Measurements from ENCODE around the gene TRABD2A.
"Not testable (repeated sequence)": the region's sequence is repeated elsewhere in the genome, so short reads cannot be mapped to it uniquely, and the experiment has no call there.

Gene TRABD2A

GRCh38 chr2:84880645-84881521 is at the start of gene TRABD2A:
TRABD2A (minus strand) TSS chr2:84881084; CDS start chr2:84881039, 45 bp downstream.
- DNase-seq (ENCODE audit: low read depth) = peak; percentile 55

GRCh38 chr2:84927275-84927627 is 46.4 kb upstream of the TRABD2A start:
- no peak for DNase-seq (ENCODE audit: low read depth)

GRCh38 chr2:84925724-84926376 is 45.0 kb upstream of the TRABD2A start:
- DNase-seq (ENCODE audit: low read depth) = peak; percentile 91

GRCh38 chr2:84925336-84925723 is 44.4 kb upstream of the TRABD2A start:
- DNase-seq (ENCODE audit: low read depth) = no peak

GRCh38 chr2:84924173-84925106 is 43.6 kb upstream of the TRABD2A start:
- peak; percentile 49 for DNase-seq (ENCODE audit: low read depth)

GRCh38 chr2:84923009-84923408 is 42.1 kb upstream of the TRABD2A start:
- no peak for DNase-seq (ENCODE audit: low read depth)

- DNase-seq (ENCODE audit: low read depth) = no peak
These were observed 39.1 kb upstream of the TRABD2A start for GRCh38 chr2:84919885-84920580.

GRCh38 chr2:84918430-84918829 is 37.5 kb upstream of the TRABD2A start:
- DNase-seq (ENCODE audit: low read depth) = no peak

- DNase-seq (ENCODE audit: low read depth) = not testable (repeated sequence)
These were observed 36.9 kb upstream of the TRABD2A start for GRCh38 chr2:84917821-84918220.

- not testable (repeated sequence) for DNase-seq (ENCODE audit: low read depth)
These were observed 34.8 kb upstream of the TRABD2A start for GRCh38 chr2:84915675-84916074.

- no peak for DNase-seq (ENCODE audit: low read depth)
These were observed 33.5 kb upstream of the TRABD2A start for GRCh38 chr2:84914334-84914733.

- DNase-seq (ENCODE audit: low read depth) = no peak
These were observed 32.1 kb upstream of the TRABD2A start for GRCh38 chr2:84912984-84913383.

- DNase-seq (ENCODE audit: low read depth) = no peak
These were observed 30.3 kb upstream of the TRABD2A start for GRCh38 chr2:84911135-84911678.

- no peak for DNase-seq (ENCODE audit: low read depth)
These were observed 28.2 kb upstream of the TRABD2A start for GRCh38 chr2:84908948-84909713.

GRCh38 chr2:84906900-84907714 is 26.2 kb upstream of the TRABD2A start:
- DNase-seq (ENCODE audit: low read depth) = no peak

GRCh38 chr2:84906108-84906899 is 25.4 kb upstream of the TRABD2A start:
- DNase-seq (ENCODE audit: low read depth) = no peak

GRCh38 chr2:84905181-84906107 is 24.6 kb upstream of the TRABD2A start, which contains the start of gene TMSB10:
TMSB10 (plus strand) TSS chr2:84905656.
- peak; percentile 80 for DNase-seq (ENCODE audit: low read depth)

GRCh38 chr2:84904717-84905174 is 23.9 kb upstream of the TRABD2A start:
- DNase-seq (ENCODE audit: low read depth) = peak; percentile 18
